Jurkat, Clone E6-1 (cell line): ENCODE data around the gene CLIP1.
"Not testable (repeated sequence)": the region's sequence is repeated elsewhere in the genome, so short reads cannot be mapped to it uniquely, and the experiment has no call there.

ENCODE experiments used
- DNase-seq: peaks from one replicate; pipeline ENCODE4 v3.0.0-alpha.2; 2011; ENCODE audit warnings: low read depth, low spot score
- H3K4me3 ChIP-seq: 2 replicates; pipeline ENCODE4 v1.5.1; 2011; ENCODE audit warnings: mild to moderate bottlenecking, low read length, control low read depth, moderate library complexity

CLIP1 gene

DNA sequence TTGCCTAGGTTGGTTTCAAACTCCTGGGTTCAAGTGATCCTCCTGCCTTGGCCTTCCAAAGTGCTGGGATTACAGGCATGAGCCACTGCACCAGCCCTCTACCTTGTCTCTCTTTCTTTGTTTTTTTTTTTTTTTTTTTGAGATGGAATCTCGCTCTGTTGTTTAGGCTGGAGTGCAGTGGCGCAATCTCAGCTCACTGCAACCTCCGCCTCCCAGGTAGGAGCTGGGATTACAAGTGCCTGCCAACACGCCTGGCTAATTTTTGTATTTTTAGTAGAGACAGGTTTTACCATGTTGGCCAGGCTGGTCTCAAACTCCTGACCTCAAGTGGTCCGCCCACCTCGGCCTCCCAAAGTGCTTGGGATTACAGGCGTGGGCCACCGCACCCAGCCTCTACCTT is 16.4 kb upstream of the CLIP1 start:
- H3K4me3 ChIP-seq, DNase-seq: not testable (repeated sequence)

DNA sequence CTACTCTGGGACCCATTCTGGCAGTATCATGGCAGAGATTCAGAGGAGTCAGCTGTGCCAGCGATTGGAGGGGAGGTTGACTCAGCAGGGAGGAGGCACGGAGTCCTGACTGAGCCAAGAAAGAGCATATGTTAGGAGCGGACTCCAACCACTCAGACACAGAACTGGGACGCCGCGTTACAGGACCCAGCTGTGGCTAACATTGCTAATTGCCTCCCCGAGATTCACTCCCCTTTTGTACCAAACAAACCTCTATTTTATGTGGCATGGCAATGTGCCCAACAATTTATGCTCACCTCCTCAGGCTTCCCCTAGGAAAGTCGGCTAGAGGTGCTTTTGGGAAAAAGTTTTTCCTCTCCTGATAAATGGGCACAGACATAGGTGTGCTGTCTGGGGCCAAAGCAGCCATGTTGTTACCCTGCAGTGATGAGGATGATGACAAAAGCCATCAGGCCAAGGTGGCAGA is 15.2 kb upstream of the CLIP1 start:
- DNase-seq, result no peak
- no peak overlapping the region for H3K4me3 ChIP-seq

DNA sequence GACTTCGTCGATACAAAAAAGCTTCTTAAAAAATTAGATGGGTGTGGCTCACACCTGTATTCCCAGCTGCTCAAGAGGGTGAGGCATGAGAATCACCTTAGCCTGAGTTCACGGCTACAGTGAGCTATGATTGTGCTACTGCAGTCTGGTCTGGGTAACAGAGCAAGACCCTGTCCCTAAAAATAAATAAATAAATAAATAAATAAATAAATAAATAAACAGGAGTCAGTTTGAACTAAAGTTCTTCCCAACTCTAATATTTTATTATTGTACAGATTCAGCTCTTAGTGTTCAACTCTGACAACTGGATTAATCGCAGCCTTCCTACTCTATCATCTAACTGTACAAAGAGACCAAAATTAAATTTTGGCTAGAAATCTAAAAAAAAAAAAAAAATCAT is 12.7 kb upstream of the CLIP1 start:
- no peak overlapping the region for H3K4me3 ChIP-seq
- DNase-seq, result no peak

DNA sequence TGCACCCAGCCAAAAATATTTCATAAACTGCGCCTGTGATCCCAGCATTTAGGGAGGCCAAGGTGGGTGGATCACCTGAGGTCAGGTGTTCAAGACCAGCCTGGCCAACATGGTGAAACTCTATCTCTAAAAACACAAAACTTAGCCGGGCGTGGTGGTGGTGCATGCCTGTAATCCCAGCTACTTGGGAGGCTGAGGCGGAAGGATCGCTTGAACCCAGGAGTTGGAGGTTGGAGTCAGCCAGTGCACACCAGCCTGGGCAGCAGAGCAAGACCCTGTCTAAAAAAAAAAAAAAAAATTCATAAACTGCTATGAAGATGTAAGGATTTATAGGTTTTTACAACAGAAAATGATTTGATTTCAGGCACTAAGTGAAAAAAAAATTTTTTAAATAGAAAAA is 6.6 kb upstream of the CLIP1 start:
- not testable (repeated sequence) for H3K4me3 ChIP-seq, DNase-seq

DNA sequence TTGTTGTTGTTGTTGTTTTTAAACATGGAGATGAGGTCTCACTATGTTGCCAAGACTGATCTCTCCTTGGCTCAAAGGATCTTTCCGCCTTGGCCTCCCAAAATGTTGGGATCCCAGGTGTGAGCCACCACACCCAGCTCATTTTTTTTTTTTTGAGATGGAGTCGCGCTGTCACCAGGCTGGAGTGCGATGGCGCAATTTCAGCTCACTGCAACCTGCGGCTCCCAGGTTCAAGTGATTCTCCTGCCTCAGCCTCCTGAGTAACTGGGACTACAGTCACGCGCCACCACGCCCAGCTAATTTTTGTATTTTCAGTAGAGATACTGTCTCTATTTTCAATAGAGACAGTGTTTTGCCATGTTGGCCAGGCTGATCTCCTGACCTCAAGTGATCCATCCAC is 4.9 kb upstream of the CLIP1 start:
- no peak overlapping the region for H3K4me3 ChIP-seq
- DNase-seq, result no peak

DNA sequence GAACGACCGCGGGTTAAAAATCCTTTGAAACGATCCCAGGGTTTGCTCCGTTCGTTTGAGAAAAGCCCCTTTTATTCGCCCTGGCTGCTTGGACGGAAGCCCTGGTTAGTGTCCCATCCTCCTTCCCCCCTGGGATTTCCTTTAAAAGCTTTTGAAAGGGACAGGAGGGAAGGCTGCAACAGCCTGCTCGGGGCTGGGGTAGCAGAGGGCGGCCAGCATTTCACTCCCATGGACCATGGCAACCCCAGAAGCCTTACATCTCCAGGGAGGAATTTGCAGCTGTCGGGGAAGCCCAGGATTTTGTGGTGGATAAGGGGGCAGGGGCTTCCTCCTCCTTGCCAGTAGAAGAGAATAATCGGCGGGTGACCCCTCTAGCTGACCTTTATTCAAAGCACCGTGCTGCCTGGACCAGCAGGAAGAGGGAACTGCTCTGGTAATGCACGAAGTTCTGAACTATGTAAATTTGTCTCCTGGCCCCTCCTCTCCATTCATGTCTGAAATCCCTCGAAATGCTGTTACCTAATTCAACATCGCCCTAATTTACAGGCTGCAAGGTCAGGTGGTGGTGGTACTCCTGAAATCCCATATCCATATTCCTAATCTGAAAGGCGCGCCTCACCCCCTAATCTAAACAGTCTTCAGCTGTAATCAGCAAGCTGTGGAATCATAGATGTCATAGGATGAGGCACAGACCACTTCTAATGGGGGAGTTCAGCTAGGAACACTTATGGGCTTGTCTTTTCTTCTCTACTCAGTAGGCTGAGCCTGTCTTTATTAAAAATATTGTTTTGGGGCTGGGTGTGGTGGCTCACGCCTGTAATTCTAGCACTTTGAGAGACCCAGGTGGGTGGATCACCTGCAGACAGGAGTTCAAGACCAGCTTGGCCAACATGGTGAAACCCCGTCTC is 1.0 kb upstream of the CLIP1 start:
- DNase-seq, result no peak
- H3K4me3 ChIP-seq, result peak overlapping the region; percentile 53

DNA sequence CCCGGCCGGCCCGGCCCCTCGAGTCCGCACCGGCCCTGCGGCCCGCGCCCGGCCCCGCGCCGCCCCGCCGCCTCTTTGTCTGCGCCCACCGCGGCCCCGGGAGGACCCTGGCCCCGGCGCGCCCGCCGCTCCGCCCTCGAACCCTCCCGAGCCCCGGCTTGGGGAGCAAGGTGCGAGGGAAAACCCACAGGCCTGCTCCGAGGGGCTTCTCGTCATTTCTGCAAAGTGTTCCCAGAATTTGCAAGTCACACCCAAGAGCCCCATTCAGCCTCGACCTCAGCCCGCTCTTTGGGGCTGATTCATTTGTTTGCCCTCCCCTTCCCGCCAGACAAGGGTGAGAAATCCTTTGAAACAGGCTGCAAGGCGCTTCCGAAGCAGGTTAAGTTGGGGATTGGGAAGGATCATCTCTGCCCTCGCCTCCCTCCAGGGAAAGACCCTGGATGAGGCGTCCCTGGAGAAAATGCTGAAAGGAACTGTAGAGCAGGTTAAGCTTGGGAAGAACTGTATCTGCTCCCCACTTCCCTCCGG is 325 bp upstream of the CLIP1 start:
- peak overlapping the region; percentile 53 for H3K4me3 ChIP-seq
- DNase-seq, result no peak

DNA sequence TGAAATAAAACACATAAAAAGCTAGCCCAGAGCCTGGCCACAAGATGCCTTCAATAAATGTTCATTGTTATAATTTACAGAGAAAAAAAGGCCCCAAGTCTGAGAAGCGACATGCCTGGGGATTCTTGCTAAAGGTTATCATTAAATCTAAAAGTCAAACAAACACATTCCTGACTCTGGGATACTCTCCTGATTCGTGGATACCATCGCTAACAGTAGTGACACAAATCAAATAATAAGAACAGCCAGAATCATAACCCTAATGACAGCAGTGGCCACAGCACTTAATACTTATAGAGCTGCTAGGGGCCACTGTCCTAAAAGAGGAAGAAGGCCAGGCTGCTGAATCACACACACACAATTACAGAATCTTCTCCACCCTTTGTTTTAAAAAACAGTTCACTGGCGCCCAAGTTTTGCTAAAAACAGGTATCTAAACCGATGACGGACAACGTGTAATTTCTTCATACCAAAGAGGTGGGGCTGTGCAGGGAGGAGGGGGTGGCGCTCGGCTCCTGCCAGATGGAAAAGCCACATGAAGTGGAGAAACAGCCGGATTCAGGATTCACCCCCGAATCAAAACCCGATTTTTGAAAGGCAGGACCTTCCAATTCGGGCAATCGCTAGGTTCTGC is 1.2 kb downstream of the CLIP1 start:
- DNase-seq, result no peak
- H3K4me3 ChIP-seq, result peak overlapping the region; percentile 85

DNA sequence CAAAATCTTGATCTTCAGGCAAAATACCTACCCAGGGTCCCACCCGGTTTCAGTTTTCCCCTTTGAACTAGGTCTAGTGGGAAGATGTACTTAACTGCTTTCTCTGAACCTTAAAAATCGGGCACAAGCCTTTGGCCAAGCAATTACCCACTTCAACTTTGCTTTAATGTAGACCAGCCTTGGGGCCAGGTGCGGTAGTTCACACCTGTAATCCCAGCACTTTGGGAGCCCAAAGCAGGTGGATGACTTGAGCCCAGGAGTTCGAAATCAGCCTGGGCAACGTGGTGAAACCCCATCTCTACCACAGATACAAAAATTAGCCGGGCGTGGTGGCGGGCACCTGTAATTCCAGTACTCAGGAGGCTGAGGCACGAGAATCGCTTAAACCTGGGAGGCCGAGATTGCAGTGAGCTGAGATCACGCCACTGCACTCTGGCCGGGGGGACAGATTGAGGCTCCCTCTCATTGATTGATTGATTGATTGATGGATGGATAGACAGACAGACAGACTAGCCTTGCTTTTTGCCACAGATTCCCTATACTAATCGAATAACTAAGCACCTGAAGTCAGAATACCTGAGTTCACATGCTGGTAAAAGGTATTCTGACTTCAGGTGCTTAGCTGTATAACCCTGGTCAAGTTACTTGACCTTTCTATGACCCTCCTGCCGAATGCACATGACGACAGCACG is 1.9 kb downstream of the CLIP1 start:
- no peak for DNase-seq
- no peak overlapping the region for H3K4me3 ChIP-seq

DNA sequence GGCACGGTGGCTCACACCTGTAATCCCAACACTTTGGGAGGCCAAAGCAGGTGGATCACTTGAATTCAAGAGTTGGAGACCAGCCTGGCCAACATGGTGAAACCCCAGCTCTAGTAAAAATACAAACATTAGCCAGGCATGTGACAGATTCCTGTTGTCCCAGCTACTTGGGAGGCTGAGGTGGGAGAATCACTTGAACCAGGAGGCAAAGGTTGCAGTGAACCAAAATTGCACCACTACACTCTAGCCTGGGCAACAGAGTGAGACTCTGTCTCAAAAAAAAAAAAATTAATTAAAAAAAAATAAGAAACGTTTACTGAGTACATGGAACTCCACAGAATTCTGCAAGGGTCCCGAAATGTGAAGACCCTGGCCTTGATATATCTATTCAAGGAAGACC is 3.4 kb downstream of the CLIP1 start:
- H3K4me3 ChIP-seq, DNase-seq: not testable (repeated sequence)

DNA sequence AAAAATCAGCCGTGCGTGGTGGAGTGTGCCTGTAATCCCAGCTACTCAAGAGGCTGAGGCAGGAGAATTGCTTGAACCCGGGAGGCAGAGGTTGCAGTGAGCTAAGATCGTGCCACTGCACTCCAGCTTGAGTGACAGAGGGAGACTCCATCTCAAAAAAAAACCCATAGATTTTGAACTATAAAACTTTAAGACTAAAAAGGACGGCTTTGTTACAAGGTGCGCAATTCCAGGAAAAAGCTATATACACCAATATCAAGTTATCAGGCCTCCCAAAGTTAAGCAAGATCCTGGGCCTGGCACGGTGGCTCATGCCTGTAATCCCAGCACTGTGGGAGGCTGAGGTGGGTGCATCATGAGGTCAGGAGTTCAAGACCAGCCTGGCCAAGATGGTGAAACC is 6.8 kb downstream of the CLIP1 start:
- not testable (repeated sequence) for DNase-seq, H3K4me3 ChIP-seq

DNA sequence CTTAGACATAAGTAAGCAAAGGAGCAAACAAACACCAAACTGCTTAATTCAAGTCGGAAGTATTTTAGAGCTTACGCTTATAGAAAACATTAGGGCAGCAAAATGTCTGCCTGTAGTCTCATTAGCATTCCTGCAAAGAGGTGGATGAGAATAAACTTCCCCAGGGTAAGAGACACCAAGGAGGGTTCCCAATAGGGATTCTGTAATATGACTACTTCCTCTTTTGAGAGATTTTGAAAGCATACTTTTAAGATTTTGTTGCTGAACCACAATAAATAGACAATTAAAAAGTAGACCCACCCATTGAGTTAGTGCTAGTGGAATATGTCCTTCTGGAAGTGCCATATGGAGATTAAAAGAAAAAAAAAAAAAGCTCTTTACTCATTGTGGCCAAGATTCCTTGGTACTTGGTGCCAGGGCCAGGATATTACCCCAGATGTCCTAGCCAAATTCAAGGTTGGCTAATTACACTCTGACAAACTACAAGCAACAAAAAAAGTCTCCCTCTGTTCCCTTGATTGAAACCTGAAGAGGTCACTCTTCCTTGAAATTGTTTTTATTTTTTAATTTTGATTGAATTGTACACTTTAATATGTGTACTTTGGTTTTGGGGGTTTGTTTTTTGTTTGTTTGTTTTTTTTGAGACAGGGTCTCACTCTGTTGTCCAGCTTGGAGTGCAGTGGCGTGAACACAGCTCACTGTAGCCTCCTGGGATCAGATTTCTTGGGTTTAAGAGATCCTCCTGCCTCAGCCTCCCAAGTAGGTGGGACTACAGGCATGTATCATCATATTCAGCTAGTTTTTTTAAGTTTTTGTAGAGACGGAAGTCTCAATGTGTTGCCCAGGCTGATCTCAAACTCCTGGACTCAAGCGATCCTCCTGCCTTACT is 8.7 kb downstream of the CLIP1 start:
- no peak overlapping the region for H3K4me3 ChIP-seq
- no peak for DNase-seq

DNA sequence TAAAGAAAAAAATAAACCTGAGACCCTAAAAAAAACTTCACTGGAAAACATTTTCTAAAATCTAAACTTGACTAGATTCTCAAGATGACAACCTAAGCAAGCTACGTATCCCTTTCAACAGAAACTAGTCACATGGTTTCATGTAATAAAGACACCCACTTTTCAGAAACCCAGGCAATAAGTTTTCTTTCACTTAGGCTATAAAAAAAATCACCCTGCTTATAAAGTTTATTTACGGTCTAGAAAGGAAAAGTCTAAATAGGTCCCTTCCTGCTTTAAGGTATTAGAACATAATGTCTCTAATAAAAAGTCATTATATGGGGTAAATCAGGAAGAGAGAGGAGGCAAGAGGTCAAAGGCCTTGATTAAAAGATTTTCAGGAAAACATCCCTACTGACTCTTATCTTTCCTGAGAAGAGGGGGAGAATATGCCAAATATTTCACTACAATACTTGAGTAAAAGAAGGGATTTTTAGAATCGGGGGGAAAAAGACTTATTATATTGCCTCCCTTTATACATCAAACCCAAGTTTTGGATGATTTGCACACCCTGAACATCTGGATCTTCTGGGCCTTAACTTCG is 9.5 kb downstream of the CLIP1 start:
- no peak for DNase-seq
- no peak overlapping the region for H3K4me3 ChIP-seq

DNA sequence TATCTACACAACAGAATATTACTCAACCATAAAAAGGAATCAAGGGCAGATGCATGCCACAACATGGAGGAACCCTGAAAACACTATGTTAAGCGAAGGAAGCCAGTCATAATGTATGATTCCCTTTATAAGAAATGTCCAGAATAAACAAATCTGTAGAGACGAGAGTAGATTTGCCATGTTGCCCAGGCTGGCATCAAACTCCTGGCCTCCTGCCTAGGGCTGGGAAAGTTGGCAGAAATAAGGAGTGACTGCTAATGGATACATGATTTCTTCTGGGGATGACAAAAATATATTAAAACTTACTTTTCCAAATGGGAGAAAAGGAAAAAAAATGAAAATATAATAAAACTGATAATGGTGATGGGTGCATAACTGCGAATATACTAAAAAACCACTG is 10.9 kb downstream of the CLIP1 start:
- DNase-seq, result no peak
- no peak overlapping the region for H3K4me3 ChIP-seq

DNA sequence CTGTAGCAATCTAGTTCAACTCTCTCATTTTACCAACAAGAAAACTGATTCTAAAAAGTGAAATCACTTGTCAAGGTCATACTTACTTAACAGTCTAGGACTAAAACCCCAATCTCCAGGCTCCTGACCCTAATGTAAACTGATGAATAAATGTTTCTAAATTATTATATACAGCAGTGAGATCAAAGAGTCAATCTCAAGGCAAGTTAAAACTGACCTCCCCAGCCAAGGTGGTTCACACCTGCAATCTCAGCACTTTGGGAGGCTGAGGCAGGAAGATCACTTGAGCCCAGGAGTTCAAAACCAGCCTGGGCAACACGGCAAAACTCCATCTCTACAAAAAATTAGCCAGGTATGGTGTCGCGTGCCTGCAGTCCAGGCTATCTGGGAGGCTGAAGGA is 15.3 kb downstream of the CLIP1 start:
- no peak for DNase-seq
- no peak overlapping the region for H3K4me3 ChIP-seq

DNA sequence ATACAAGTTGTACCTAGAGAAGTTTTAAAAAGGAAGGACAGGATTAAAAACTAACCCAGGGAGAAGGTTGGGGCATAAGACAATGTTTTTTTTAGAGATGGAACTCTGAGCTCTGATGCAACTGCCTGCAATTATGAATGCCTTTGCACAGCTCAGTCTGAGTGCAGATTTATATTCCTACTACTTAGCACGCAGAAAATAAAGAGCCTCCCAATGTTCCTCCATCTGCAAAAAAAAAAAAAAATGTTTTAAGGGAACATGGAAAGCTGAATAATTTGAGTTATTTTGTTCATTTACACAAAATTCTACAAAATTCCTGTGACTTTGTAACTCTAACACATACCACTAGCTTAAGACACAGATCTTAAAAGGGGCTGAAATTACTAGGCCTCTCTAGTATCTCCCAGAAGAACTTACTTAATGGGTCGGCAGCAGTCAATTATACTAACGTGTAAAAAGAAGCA is 15.7 kb downstream of the CLIP1 start:
- DNase-seq, result no peak
- H3K4me3 ChIP-seq, result no peak overlapping the region

DNA sequence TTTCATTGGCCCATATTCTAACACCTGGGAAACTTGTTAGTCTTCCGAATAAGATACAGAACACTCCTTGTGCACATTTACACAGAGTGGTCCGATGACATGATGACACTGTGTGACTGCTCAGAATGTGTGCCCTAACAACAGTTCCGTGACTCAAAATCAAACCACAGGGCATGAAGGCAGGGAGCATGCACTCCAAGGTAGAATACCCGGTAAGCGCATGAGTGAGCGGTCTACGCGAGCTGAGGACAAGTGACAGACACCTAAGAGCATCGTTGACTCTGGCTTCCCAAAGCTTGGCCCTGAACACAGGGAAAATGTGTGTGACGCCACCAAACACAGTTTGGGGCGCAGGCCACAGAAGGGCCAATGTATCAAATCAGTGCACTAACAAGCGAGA is 18.6 kb downstream of the CLIP1 start:
- no peak overlapping the region for H3K4me3 ChIP-seq
- no peak for DNase-seq

DNA sequence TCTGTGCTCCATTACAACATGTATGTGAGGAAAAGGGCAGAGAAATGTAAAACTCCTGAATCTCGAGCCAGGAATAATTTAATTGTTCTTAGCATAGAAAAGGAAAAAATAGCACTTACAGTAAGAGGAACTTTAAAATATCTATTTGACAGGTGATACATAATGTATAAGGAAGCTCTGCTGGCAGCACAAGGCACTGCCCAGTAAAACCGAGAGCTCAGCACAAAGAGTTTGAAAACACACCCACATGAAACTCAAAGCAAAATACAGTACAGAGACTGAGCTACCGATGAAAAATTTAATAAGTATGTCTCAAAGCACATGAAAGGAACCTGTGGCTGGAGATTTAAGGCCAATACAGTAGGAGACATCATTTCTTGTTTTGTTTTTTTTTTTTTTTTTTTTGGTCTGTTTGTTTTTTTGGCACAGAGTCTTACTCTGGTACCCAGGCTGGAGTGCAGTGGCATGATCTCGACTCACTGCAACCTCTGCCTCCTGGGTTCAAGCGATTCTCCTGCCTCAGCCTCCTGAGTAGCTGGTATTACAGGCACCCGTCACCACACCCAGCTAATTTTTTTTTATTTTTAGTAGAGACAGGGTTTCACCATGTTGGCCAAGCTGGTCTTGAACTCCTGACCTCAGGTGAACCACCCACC is 19.2 kb downstream of the CLIP1 start:
- no peak overlapping the region for H3K4me3 ChIP-seq
- no peak for DNase-seq
